GM18498 (cell line): ENCODE measurements around the gene CAMKMT.
"Not testable (repeated sequence)": the region's sequence is repeated elsewhere in the genome, so short reads cannot be mapped to it uniquely, and the experiment has no call there.

Experiments
- ATAC-seq: cut with Tn5 transposase; IDR thresholded peaks from one replicate; pipeline ENCODE4 v1.9.1; 2021; ENCODE audit warnings: mild to moderate bottlenecking, moderate library complexity; ENCODE audit not compliant: unreplicated experiment

Gene CAMKMT

GRCh38 chr2:44580875-44581515 is 219.2 kb downstream of the CAMKMT start:
- ATAC-seq = no peak

GRCh38 chr2:44582363-44583008 is 220.7 kb downstream of the CAMKMT start:
- no peak for ATAC-seq

- not testable (repeated sequence) for ATAC-seq
Observed at GRCh38 chr2:44595615-44596014, 233.9 kb downstream of the CAMKMT start.

GRCh38 chr2:44596537-44597320 is 235.0 kb downstream of the CAMKMT start:
- peak; percentile 74 for ATAC-seq

GRCh38 chr2:44598330-44599119 is 236.8 kb downstream of the CAMKMT start:
- ATAC-seq = no peak

- ATAC-seq = peak; percentile 48
Observed at GRCh38 chr2:44599130-44599529, 237.4 kb downstream of the CAMKMT start.

GRCh38 chr2:44602446-44602845 is 240.7 kb downstream of the CAMKMT start:
- ATAC-seq = no peak

GRCh38 chr2:44605511-44605910 is 243.8 kb downstream of the CAMKMT start:
- ATAC-seq = no peak

GRCh38 chr2:44612276-44612675 is 250.5 kb downstream of the CAMKMT start:
- no peak for ATAC-seq

- ATAC-seq = no peak
Observed at GRCh38 chr2:44614940-44615339, 253.2 kb downstream of the CAMKMT start.

- ATAC-seq = no peak
Observed at GRCh38 chr2:44615950-44616518, 254.3 kb downstream of the CAMKMT start.

- peak; percentile 64 for ATAC-seq
Observed at GRCh38 chr2:44616667-44617155, 255.0 kb downstream of the CAMKMT start.

- ATAC-seq = no peak
Observed at GRCh38 chr2:44618251-44619023, 256.7 kb downstream of the CAMKMT start.

GRCh38 chr2:44620189-44620990 is 258.6 kb downstream of the CAMKMT start:
- ATAC-seq = no peak

GRCh38 chr2:44623622-44624351 is 262.0 kb downstream of the CAMKMT start:
- ATAC-seq = no peak

- no peak for ATAC-seq
Observed at GRCh38 chr2:44628297-44628696, 266.6 kb downstream of the CAMKMT start.

- ATAC-seq = no peak
Observed at GRCh38 chr2:44632931-44633689, 271.4 kb downstream of the CAMKMT start.

GRCh38 chr2:44635725-44636124 is 274.0 kb downstream of the CAMKMT start:
- no peak for ATAC-seq
